PC-3 (cell line): ENCODE results near the gene SHLD1.

ENCODE experiments used
- EZH2 ChIP-seq: fragments of 300-600 bp; sonication (generic); IDR thresholded peaks from one replicate; pipeline ENCODE4 v1.6.1; 2017; ENCODE audit warnings: antibody characterized with exemption, mild to moderate bottlenecking, low read length; ENCODE audit not compliant: unreplicated experiment
- EZH2phosphoT487 ChIP-seq: fragments of 300-600 bp; sonication (generic); IDR thresholded peaks from 2 replicates; pipeline ENCODE4 v1.6.1; 2018; ENCODE audit warnings: mild to moderate bottlenecking, antibody characterized with exemption, low read length, borderline replicate concordance
- TF ChIP-seq, protein P1 (sequence below): fragments of 300-600 bp; sonication (generic); conservative IDR thresholded peaks from 2 replicates; pipeline ENCODE4 v1.5.1; 2017; ENCODE audit warnings: antibody characterized with exemption, low read depth, mild to moderate bottlenecking, low read length

DNA sequence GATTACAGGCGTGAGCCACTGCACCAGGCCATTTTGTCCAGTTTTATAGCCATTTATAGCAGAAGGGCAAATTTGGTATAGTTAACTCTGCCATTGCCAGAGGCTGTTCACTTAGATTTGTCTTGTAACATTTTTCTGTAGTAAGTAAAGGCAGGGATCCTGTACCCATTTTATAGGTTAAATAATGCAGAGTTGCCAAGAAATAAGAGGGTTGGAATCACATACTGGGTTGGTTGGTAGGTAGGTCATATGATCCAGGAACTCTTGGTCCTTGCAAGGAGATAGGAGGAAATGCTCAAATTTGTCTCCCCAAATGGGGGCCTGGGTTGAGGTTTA is 68.1 kb downstream of the SHLD1 start:
- no peak for TF ChIP-seq EZH2phosphoT487
- TF ChIP-seq, protein P1, sequence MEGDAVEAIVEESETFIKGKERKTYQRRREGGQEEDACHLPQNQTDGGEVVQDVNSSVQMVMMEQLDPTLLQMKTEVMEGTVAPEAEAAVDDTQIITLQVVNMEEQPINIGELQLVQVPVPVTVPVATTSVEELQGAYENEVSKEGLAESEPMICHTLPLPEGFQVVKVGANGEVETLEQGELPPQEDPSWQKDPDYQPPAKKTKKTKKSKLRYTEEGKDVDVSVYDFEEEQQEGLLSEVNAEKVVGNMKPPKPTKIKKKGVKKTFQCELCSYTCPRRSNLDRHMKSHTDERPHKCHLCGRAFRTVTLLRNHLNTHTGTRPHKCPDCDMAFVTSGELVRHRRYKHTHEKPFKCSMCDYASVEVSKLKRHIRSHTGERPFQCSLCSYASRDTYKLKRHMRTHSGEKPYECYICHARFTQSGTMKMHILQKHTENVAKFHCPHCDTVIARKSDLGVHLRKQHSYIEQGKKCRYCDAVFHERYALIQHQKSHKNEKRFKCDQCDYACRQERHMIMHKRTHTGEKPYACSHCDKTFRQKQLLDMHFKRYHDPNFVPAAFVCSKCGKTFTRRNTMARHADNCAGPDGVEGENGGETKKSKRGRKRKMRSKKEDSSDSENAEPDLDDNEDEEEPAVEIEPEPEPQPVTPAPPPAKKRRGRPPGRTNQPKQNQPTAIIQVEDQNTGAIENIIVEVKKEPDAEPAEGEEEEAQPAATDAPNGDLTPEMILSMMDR = no peak
- TF ChIP-seq EZH2 = no peak
